Breast epithelium (tissue), 4 donors: ENCODE data around the gene LAT. TPM values are rescaled to one million over a fixed set of nuclear protein-coding genes. Genes with fewer than 3 reads are reported as not detected.

ENCODE experiments used
- DNase-seq, 2 donors: peaks; one replicate each; pipeline ENCODE4 v3.0.0-alpha.2; 2019; ENCODE audit warnings: low spot score in 2 of 2
- H3K27ac ChIP-seq, 2 donors: fragments of 200-600 bp; sonication (generic) in 1 of 2; one replicate each; pipeline ENCODE4 v1.5.1; 2016 to 2019; ENCODE audit warnings: mild to moderate bottlenecking in 1 of 2
- H3K27me3 ChIP-seq, 2 donors: fragments of 200-600 bp; sonication (generic) in 1 of 2; one replicate each; pipeline versions ENCODE4 v1.5.1 to v1.6.0; 2017 to 2019; ENCODE audit warnings: control low read depth in 1 of 2, mild to moderate bottlenecking in 1 of 2
- H3K36me3 ChIP-seq: fragments of 200-600 bp; one replicate; pipeline ENCODE4 v1.5.1; 2019
- H3K4me1 ChIP-seq, 2 donors: fragments of 200-600 bp; sonication (generic); one replicate each; pipeline ENCODE4 v1.5.1; 2016 to 2019; ENCODE audit warnings: control low read depth in 1 of 2
- H3K4me3 ChIP-seq, 3 donors: fragments of 200-600 bp; sonication (generic); 1 replicate in 2 of 3; 2 replicates in 1 of 3; pipeline ENCODE4 v1.5.1; 2016 to 2019; ENCODE audit warnings: mild to moderate bottlenecking in 3 of 3, moderate library complexity in 2 of 3
- H3K9me3 ChIP-seq, 2 donors: fragments of 200-600 bp; sonication (generic) in 1 of 2; one replicate each; pipeline ENCODE4 v1.5.1; 2016 to 2019; ENCODE audit warnings: control low read depth in 1 of 2
- POLR2A ChIP-seq: fragments of 450-650 bp; IDR thresholded peaks from one replicate; pipeline ENCODE4 v1.6.1; 2016; ENCODE audit warnings: antibody characterized with exemption, mild to moderate bottlenecking, moderate library complexity
- POLR2AphosphoS5 ChIP-seq, 3 donors: sonication (generic); formaldehyde crosslinking; IDR thresholded peaks; one replicate each; pipeline ENCODE4 v1.6.1; 2017; ENCODE audit warnings: antibody characterized with exemption in 3 of 3
- intact Hi-C: fragments of 100-400 bp; cut with DNase I; formaldehyde crosslinking; loops from one replicate; pipeline ENCODE4 v1.15.1; 2023; ENCODE audit warnings: low total_unique reads
- total RNA-seq, 3 donors: library from RNA; depleted of rRNA; stranded (reverse); fragments of >200 nt; gene quantifications; one replicate each; pipeline ENCODE4 v1.1.0, GENCODE V29; 2016
- TF ChIP-seq, protein P1 (sequence below), 3 donors: fragments of 450-650 bp; IDR thresholded peaks; one replicate each; pipeline ENCODE4 v1.5.1; 2016 to 2017; ENCODE audit warnings: antibody characterized with exemption in 3 of 3, mild to moderate bottlenecking in 3 of 3, moderate library complexity in 3 of 3

Gene LAT
- total RNA-seq, 3 donors from 2014 or later: 4.0 to 8.2 (median 4.3) TPM

GRCh38 chr16:28982418-28982817 is 2.4 kb upstream of the LAT start:
- peaks cover 0 to 7% of the 10 kb centered on the region in 2 donors for H3K9me3 ChIP-seq
- TF ChIP-seq, protein P1, sequence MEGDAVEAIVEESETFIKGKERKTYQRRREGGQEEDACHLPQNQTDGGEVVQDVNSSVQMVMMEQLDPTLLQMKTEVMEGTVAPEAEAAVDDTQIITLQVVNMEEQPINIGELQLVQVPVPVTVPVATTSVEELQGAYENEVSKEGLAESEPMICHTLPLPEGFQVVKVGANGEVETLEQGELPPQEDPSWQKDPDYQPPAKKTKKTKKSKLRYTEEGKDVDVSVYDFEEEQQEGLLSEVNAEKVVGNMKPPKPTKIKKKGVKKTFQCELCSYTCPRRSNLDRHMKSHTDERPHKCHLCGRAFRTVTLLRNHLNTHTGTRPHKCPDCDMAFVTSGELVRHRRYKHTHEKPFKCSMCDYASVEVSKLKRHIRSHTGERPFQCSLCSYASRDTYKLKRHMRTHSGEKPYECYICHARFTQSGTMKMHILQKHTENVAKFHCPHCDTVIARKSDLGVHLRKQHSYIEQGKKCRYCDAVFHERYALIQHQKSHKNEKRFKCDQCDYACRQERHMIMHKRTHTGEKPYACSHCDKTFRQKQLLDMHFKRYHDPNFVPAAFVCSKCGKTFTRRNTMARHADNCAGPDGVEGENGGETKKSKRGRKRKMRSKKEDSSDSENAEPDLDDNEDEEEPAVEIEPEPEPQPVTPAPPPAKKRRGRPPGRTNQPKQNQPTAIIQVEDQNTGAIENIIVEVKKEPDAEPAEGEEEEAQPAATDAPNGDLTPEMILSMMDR (IDR thresholded peaks at IDR 0.05): no peak
- peaks cover 18% of the 10 kb centered on the region for H3K36me3 ChIP-seq
- no peak overlapping the region for H3K27ac ChIP-seq
- intact Hi-C loops: no loop called here
- no peaks in the 10 kb centered on the region for H3K4me1 ChIP-seq
- DNase-seq: no peak
- H3K27me3 ChIP-seq: no peaks in the 10 kb centered on the region
- no peak overlapping the region for H3K4me3 ChIP-seq

DNA sequence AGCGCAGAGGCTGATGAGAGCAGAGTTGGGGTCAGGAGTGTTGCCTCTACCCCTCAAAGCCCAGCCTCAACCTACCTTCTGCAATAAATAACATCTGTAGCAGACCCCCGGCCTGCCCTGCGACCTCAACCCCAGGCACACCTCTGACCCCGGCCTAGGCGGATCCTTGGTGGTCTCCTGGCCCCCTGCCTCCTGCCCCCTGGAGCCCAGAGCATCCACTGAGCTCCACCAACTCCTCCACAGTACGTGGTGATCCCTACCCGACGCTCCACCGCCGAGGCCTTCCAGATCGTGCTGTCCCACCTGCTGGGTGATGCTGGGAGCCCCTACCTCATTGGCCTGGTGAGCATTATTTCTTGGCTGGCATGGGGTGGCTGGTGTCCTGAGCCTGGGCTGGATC is 1.9 kb upstream of the LAT start:
- TF ChIP-seq, protein P1 (IDR thresholded peaks at IDR 0.05): no peak
- TF ChIP-seq POLR2A: no peak
- no peak for TF ChIP-seq POLR2AphosphoS5 (IDR thresholded peaks at IDR 0.05)
- DNase-seq: no peak
- Histone ChIP-seq H3K4me1 (no peaks in the 10 kb centered on the region), H3K27ac (no peak overlapping the region), H3K4me3 (no peak overlapping the region), H3K36me3 (peaks cover 18% of the 10 kb centered on the region), H3K9me3 (peaks cover 0 to 7% of the 10 kb centered on the region in 2 donors), H3K27me3 (no peaks in the 10 kb centered on the region)
- intact Hi-C loops: no loop called here

GRCh38 chr16:28983644-28984043 is 1.2 kb upstream of the LAT start:
- no peaks in the 10 kb centered on the region for H3K4me1 ChIP-seq
- no peaks in the 10 kb centered on the region for H3K27me3 ChIP-seq
- DNase-seq: no peak
- TF ChIP-seq, protein P1 (IDR thresholded peaks at IDR 0.05): no peak
- no peak for TF ChIP-seq POLR2A
- no peak for TF ChIP-seq POLR2AphosphoS5 (IDR thresholded peaks at IDR 0.05)
- H3K27ac ChIP-seq: no peak overlapping the region
- peaks cover 0 to 7% of the 10 kb centered on the region in 2 donors for H3K9me3 ChIP-seq
- intact Hi-C loops: no loop called here
- H3K36me3 ChIP-seq: peaks cover 18% of the 10 kb centered on the region
- no peak overlapping the region for H3K4me3 ChIP-seq

DNA sequence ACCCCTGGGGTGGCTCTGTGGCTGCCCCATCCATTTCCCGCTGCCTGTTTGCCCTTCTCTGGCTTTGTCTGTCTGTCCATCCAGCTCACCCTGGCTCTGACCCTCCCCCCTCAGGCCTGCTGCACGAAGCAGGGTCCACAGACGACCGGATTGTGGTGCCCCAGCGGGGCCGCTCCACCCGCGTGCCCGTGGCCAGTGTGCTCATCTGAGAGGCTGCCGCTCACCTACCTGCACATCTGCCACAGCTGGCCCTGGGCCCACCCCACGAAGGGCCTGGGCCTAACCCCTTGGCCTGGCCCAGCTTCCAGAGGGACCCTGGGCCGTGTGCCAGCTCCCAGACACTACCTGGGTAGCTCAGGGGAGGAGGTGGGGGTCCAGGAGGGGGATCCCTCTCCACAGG is 761 bp upstream of the LAT start:
- H3K36me3 ChIP-seq: peaks cover 18% of the 10 kb centered on the region
- TF ChIP-seq, protein P1 (IDR thresholded peaks at IDR 0.05): no peak
- TF ChIP-seq POLR2A (no peak), POLR2AphosphoS5 (IDR thresholded peaks at IDR 0.05) (no peak)
- DNase-seq: no peak
- H3K27ac ChIP-seq: no peak overlapping the region
- peaks cover 0 to 7% of the 10 kb centered on the region in 2 donors for H3K9me3 ChIP-seq
- H3K4me1 ChIP-seq: no peaks in the 10 kb centered on the region
- no peak overlapping the region for H3K4me3 ChIP-seq
- intact Hi-C loops: no loop called here
- H3K27me3 ChIP-seq: no peaks in the 10 kb centered on the region

DNA sequence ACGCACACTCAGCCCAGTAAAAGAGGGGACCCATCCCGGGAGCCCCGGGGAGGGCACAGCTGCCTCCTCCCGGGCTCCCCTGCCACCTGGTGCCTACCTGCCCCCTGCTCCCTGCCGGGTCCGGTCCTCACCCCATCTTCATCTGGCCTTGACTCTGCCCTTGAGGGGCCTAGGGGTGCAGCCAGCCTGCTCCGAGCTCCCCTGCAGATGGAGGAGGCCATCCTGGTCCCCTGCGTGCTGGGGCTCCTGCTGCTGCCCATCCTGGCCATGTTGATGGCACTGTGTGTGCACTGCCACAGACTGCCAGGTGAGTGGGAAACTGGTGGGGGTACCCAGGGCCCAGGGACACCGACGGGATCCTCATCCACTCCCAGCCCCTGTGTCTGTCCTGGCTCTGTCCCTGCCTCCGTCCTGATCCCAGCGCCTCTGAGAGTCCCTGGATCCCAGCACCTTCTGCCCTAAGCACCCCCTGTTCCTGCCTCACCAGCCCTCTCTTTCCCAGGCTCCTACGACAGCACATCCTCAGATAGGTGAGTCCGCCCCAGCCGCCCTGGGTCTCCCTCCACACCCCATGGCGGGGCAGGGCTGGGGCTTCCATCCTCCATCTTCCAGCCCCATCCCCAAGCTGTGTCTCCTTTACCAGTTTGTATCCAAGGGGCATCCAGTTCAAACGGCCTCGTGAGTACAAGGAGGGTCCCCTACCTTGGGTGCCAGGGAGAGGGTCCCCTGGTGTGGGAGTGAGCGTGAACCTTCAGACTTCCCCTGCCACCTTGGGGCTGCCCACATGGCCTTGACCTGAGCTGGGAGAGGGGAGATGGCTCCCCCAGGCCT is 574 bp downstream of the LAT start:
- TF ChIP-seq, protein P1 (IDR thresholded peaks at IDR 0.05): no peak
- TF ChIP-seq POLR2AphosphoS5 (IDR thresholded peaks at IDR 0.05) (no peak), POLR2A (no peak)
- Histone ChIP-seq H3K4me3 (peak overlapping the region; percentile 18 to 37 (median 27)), H3K9me3 (peaks cover 0 to 7% of the 10 kb centered on the region in 2 donors), H3K27me3 (no peaks in the 10 kb centered on the region), H3K4me1 (no peaks in the 10 kb centered on the region), H3K36me3 (peaks cover 18% of the 10 kb centered on the region), H3K27ac (peak overlapping the region in 1 of 2 donors; percentile 12)
- intact Hi-C loops: no loop called here
- no peak for DNase-seq
